Pons (tissue), 1 donor: ENCODE data around the gene GID8.

Source experiments
- DNase-seq: peaks from one replicate; pipeline ENCODE4 v3.0.0-alpha.2; 2016; ENCODE audit warnings: low spot score

Gene GID8

GRCh38 chr20:62986257-62986800 is 48.4 kb downstream of the GID8 start:
- no peak for DNase-seq

GRCh38 chr20:62987114-62987513 is 49.2 kb downstream of the GID8 start:
- DNase-seq, result no peak

GRCh38 chr20:62989201-62989601 is 51.3 kb downstream of the GID8 start:
- no peak for DNase-seq

- no peak for DNase-seq
Observed at GRCh38 chr20:62990306-62990825, 52.4 kb downstream of the GID8 start.

GRCh38 chr20:62991196-62991807 is 53.4 kb downstream of the GID8 start:
- DNase-seq, result no peak

GRCh38 chr20:62991863-62992262 is 53.9 kb downstream of the GID8 start:
- no peak for DNase-seq

- no peak for DNase-seq
Observed at GRCh38 chr20:62993856-62994494, 56.0 kb downstream of the GID8 start.

GRCh38 chr20:62994869-62995281 is 56.9 kb downstream of the GID8 start:
- no peak for DNase-seq

GRCh38 chr20:62995481-62995880 is 57.5 kb downstream of the GID8 start:
- DNase-seq, result no peak

- no peak for DNase-seq
Observed at GRCh38 chr20:62995898-62996595, 58.1 kb downstream of the GID8 start.

GRCh38 chr20:62996596-62996982 is 58.6 kb downstream of the GID8 start:
- DNase-seq, result no peak

- no peak for DNase-seq
Observed at GRCh38 chr20:62997417-62998035, 59.6 kb downstream of the GID8 start.
